Skeletal muscle satellite cell (primary cell): ENCODE data around the gene HSD17B1.

ENCODE experiments used
- H3K27me3 ChIP-seq: 2 replicates; pipeline ENCODE4 v1.7.0; 2013; ENCODE audit warnings: low read length; ENCODE audit not compliant: control insufficient read depth, insufficient read depth
- H3K36me3 ChIP-seq: 2 replicates; pipeline ENCODE4 v1.7.0; 2013; ENCODE audit warnings: mild to moderate bottlenecking, control low read depth, low read length; ENCODE audit not compliant: insufficient read depth
- H3K4me1 ChIP-seq: 2 replicates; pipeline ENCODE4 v1.7.0; 2013; ENCODE audit warnings: low read length; ENCODE audit not compliant: control insufficient read depth, insufficient read depth
- H3K4me2 ChIP-seq: 2 replicates; pipeline ENCODE4 v1.7.0; 2013; ENCODE audit warnings: mild to moderate bottlenecking, low read length
- H3K4me3 ChIP-seq: 2 replicates; pipeline ENCODE4 v1.7.0; 2013; ENCODE audit warnings: low read length
- H3K9ac ChIP-seq: 2 replicates; pipeline ENCODE4 v1.7.0; 2013; ENCODE audit warnings: mild to moderate bottlenecking, low read depth, low read length, moderate library complexity
- H3K9me3 ChIP-seq: replicated peaks from 2 replicates; pipeline ENCODE4 v1.7.0; 2013; ENCODE audit warnings: mild to moderate bottlenecking, control low read depth, low read length

Gene HSD17B1

DNA sequence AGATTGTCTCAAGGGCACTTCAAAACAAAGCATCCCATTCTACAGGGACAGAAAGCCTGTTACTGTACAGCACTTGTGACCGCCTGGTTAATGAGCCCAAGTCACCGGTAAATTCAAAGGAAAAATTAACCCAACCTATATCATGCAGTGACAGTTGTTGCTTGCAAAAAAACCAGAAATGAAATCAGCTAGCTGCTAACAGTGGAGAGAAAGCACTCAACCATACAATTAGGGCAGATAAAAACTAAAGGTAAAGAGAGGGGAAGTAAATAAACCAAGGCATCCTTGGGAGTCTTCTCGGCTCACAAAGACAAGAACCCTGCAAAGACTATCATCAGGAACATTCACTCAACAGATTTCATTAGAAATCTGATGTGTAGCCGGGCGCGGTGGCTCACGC, 50.6 kb downstream of the HSD17B1 start:
- Histone ChIP-seq H3K4me3 (no peak overlapping the region), H3K27me3 (no peaks in the 10 kb centered on the region), H3K4me1 (peaks cover 11% of the 10 kb centered on the region), H3K9me3 (no peaks in the 10 kb centered on the region), H3K9ac (no peak overlapping the region), H3K36me3 (peaks cover 8% of the 10 kb centered on the region), H3K4me2 (no peak overlapping the region)
